K562 (cell line): ENCODE measurements around the gene EBF4. TPM values are rescaled to one million over a fixed set of nuclear protein-coding genes. Genes with fewer than 3 reads are reported as not detected.

Experiments
- ATAC-seq: fragments of 200-7000 bp; cut with Tn5 transposase; 3 replicates; pipeline ENCODE4 v1.9.1; 2020; ENCODE audit warnings: moderate library complexity
- BruUV-seq: library from RNA; stranded (reverse); fragments of 400-500 nt; replicated peaks from 2 replicates; lab custom pipeline; 2021; lab: Mats Ljungman, UMichigan
- CTCF ChIA-PET: fragments of 300-600 bp; formaldehyde crosslinking; extraction: SDS; loops from one replicate; lab custom pipeline; 2021; ENCODE audit warnings: low intra/inter-chr PET ratio; lab: Yijun Ruan, JAX
- POLR2A ChIA-PET: fragments of 300-600, 350-650 bp; sonication (Branson Sonifier 250); formaldehyde crosslinking; extraction: SDS; loops from one replicate; lab custom pipeline; 2021; ENCODE audit warnings: antibody characterized with exemption, inconsistent platforms; lab: Yijun Ruan, JAX
- DNase-seq, 4 experiments: peaks; one replicate each; pipeline versions ENCODE4 v3.0.0 to v3.0.0-alpha.2; 2011 to 2018; ENCODE audit warnings: low spot score in 3 of 4, mixed read lengths in 3 of 4; ENCODE audit errors: extremely low read depth in 1 of 4
- FAIRE-seq: peaks from 2 replicates; lab custom pipeline; 2011; peaks lifted over from hg19 to GRCh38; lab: Jason Lieb, UNC
- H2AFZ ChIP-seq: 2 replicates; pipeline ENCODE4 v1.6.0; 2011; ENCODE audit warnings: low read depth, low read length, control low read depth, inconsistent platforms
- H3K27ac ChIP-seq: fragments of 200-600 bp; 3 replicates; pipeline ENCODE4 v1.8.0; 2011; ENCODE audit warnings: low read depth, mild to moderate bottlenecking, control low read depth, inconsistent platforms, low read length, moderate library complexity, mixed read lengths; ENCODE audit errors: extremely low read depth
- H3K27me3 ChIP-seq, 2 experiments: fragments of 300-600 bp in 1 of 2; 2 replicates in 1 of 2; 3 replicates in 1 of 2; pipeline versions ENCODE4 v1.6.0 to v1.8.0; 2011; ENCODE audit warnings: inconsistent platforms in 2 of 2, low read length in 2 of 2, mild to moderate bottlenecking in 1 of 2, mixed read lengths in 1 of 2, moderate library complexity in 1 of 2; ENCODE audit not compliant: control insufficient read depth in 2 of 2, insufficient read depth in 2 of 2
- H3K36me3 ChIP-seq: fragments of 300-600 bp; 3 replicates; pipeline ENCODE4 v1.8.0; 2011; ENCODE audit warnings: mild to moderate bottlenecking, low read length, inconsistent platforms; ENCODE audit not compliant: control insufficient read depth, insufficient read depth
- H3K4me1 ChIP-seq, 2 experiments: fragments of 200-600 bp in 1 of 2; replicated peaks in 1 of 2; 2 replicates in 1 of 2; 3 replicates in 1 of 2; pipeline versions ENCODE4 v1.5.1 to v1.8.0; 2011; ENCODE audit warnings: inconsistent platforms in 2 of 2, low read length in 2 of 2, mild to moderate bottlenecking in 1 of 2, mixed read lengths in 1 of 2, moderate library complexity in 1 of 2; ENCODE audit not compliant: control insufficient read depth in 2 of 2, insufficient read depth in 2 of 2
- H3K4me2 ChIP-seq: 2 replicates; pipeline ENCODE4 v1.6.1; 2011; ENCODE audit warnings: low read length, control low read depth, inconsistent platforms, mixed read lengths; ENCODE audit not compliant: insufficient read depth
- H3K4me3 ChIP-seq: fragments of 200-600 bp; sonication (generic), shearing (Covaris generic); 2 replicates; pipeline ENCODE4 v1.5.1; 2016; ENCODE audit warnings: control low read depth, inconsistent platforms
- H3K79me2 ChIP-seq: fragments of 200-600 bp; 3 replicates; pipeline ENCODE4 v1.8.0; 2011; ENCODE audit warnings: low read length, inconsistent platforms; ENCODE audit not compliant: control insufficient read depth, insufficient read depth
- H3K9ac ChIP-seq, 2 experiments: 2 replicates each; pipeline versions ENCODE4 v1.6.0 to v1.6.1; 2011; ENCODE audit warnings: low read depth in 2 of 2, low read length in 2 of 2, control low read depth in 1 of 2, inconsistent platforms in 1 of 2, mild to moderate bottlenecking in 1 of 2, mixed read lengths in 1 of 2; ENCODE audit not compliant: insufficient read depth in 1 of 2
- H3K9me1 ChIP-seq: one replicate; pipeline ENCODE4 v1.6.0; 2011; ENCODE audit warnings: inconsistent platforms, mild to moderate bottlenecking, low read length, moderate library complexity; ENCODE audit not compliant: control insufficient read depth, insufficient read depth
- H3K9me3 ChIP-seq: replicated peaks from 2 replicates; pipeline ENCODE4 v1.5.1; 2011; ENCODE audit warnings: low read depth, low read length, inconsistent platforms; ENCODE audit not compliant: control insufficient read depth, insufficient read depth
- H4K20me1 ChIP-seq: replicated peaks from 2 replicates; pipeline ENCODE4 v1.6.1; 2011; ENCODE audit warnings: low read length, inconsistent platforms, mixed read lengths; ENCODE audit not compliant: control insufficient read depth, insufficient read depth
- HOXB6 ChIP-seq: fragments of 250-450 bp; sonication (Bioruptor Pico); IDR thresholded peaks from 2 replicates; pipeline ENCODE4 v1.5.1; 2022; ENCODE audit warnings: mild to moderate bottlenecking, borderline replicate concordance
- SRF ChIP-seq, 2 experiments: fragments of 250-450, 450-650 bp in 1 of 2; sonication (Bioruptor Pico) in 1 of 2; sonication (generic) in 1 of 2; formaldehyde crosslinking; IDR thresholded peaks; 2 replicates each; pipeline versions ENCODE4 v1.5.0 to v1.5.1; 2020 to 2022; ENCODE audit warnings: mild to moderate bottlenecking in 1 of 2, missing genetic modification reagents in 1 of 2
- USF1 ChIP-seq: sonication (generic); formaldehyde crosslinking; IDR thresholded peaks from 2 replicates; pipeline ENCODE4 v1.9.0; 2022; ENCODE audit warnings: mild to moderate bottlenecking, missing genetic modification reagents
- USF2 ChIP-seq: sonication (generic); formaldehyde crosslinking; IDR thresholded peaks from 2 replicates; pipeline ENCODE4 v1.5.0; 2020; ENCODE audit warnings: missing genetic modification reagents
- WHSC1 ChIP-seq: IDR thresholded peaks from one replicate; pipeline ENCODE4 v1.6.1; 2012; ENCODE audit warnings: low read length, control low read depth, inconsistent platforms
- WGBS: fragments of 100-300 bp; shearing (Covaris generic); methylation state at CpG from one replicate; pipeline ENCODE4 v1.1.6; 2016; ENCODE audit warnings: low coverage, mixed read lengths; ENCODE audit not compliant: insufficient coverage; ENCODE audit errors: missing lambda C conversion rate; 5-methylcytosine and 5-hydroxymethylcytosine counted together
- in situ Hi-C: fragments of 300-500 bp; cut with MboI; formaldehyde crosslinking; loops from 4 replicates; pipeline ENCODE4 v1.15.0; 2018; ENCODE audit warnings: inconsistent platforms, mixed read lengths
- intact Hi-C: fragments of 100-400 bp; cut with micrococcal nuclease; formaldehyde crosslinking; loops from 2 replicates; pipeline ENCODE4 v1.14.2; 2022
- polyA plus RNA-seq, 8 experiments: library from polyadenylated mRNA; depleted of rRNA in 4 of 8; stranded (reverse) in 5 of 8; unstranded in 3 of 8; fragments of >200 nt; fragmentation: Nextera tagmentation in 2 of 8; fragmentation: Illumina TruSeq in 1 of 8; extraction: Ambion mirVana in 2 of 8; extraction: Trizol in 1 of 8; gene quantifications; 2 replicates each; pipeline versions ENCODE4 v1.2.1 to v1.2.3, GENCODE V29; 2011 to 2014; ENCODE audit warnings: inconsistent platforms in 1 of 8, missing spikeins in 1 of 8
- total RNA-seq, 7 experiments: library from RNA; depleted of rRNA in 6 of 7; stranded (reverse); fragments of >200 nt in 6 of 7; fragmentation: Illumina TruSeq in 2 of 7; extraction: Trizol in 2 of 7; gene quantifications; 2 replicates each; pipeline versions ENCODE4 v1.2.1 to v1.2.3, GENCODE V29; 2011 to 2021; ENCODE audit warnings: low replicate concordance in 1 of 7

Gene EBF4
- total and polyA plus RNA-seq, 9 of the 15 experiments (the other 6 are each of a cell fraction or from before 2014, with no cell fraction given): 0.09 TPM; not detected in 8

DNA sequence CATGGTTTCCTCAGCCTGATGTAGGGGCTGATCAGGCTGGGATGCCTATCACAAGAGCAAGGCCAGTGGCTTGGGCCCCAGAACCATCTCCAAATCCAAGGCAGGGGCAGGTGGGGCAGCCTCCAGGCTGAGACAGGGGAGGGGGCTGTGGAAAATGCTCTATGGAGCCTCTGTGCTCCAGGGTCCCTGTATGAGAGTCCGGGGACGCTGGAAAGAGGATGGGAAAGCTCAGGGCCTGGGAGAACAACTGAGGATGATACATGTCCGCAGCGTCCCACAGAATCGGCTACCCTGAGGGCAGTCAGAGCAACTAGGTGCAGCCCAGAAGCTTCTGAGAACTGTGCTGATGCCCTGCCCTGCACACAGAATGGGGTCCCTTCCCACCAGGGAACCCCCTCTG, 64.4 kb downstream of the EBF4 start (continued):
- TF ChIP-seq WHSC1: no peak
- TF ChIP-seq HOXB6 (CRISPR knock-in tag): no peak

GRCh38 chr20:2757969-2758368, 65.4 kb downstream of the EBF4 start:
- Histone ChIP-seq H3K27ac (no peak overlapping the region), H3K9me3 (no peaks in the 10 kb centered on the region), H2AFZ (no peak overlapping the region), H4K20me1 (no peaks in the 10 kb centered on the region), H3K27me3 (peaks cover 0 to 21% of the 10 kb centered on the region in 2 experiments; a peak in 2 of 5 replicates), H3K36me3 (no peaks in the 10 kb centered on the region), H3K4me2 (no peak overlapping the region), H3K79me2 (no peaks in the 10 kb centered on the region), H3K9ac (no peak overlapping the region), H3K4me3 (no peak overlapping the region), H3K4me1 (peaks cover 2 to 12% of the 10 kb centered on the region in 2 experiments; a peak in 4 of 5 replicates), H3K9me1 (no peaks in the 10 kb centered on the region)
- POLR2A ChIA-PET: no interaction called here
- intact Hi-C loops (loop anchor here (2.0 kb wide), 1 partner anchor 243 kb away; no protein-coding TSS in a partner anchor), in situ Hi-C loops (loop anchor here (5.0 to 10.0 kb wide), 2 partner anchors 89 to 237 kb away; no protein-coding TSS in a partner anchor)
- 5% methylated on average over 5 of the region's 5 CpGs for WGBS
- TF ChIP-seq USF2 (CRISPR knock-in tag): 0 out of 2 replicates have a peak, but pooled peaks have one; percentile 15
- peak; percentile 40; the same call in 1 of the 2 replicates for TF ChIP-seq USF1
- no peak for TF ChIP-seq SRF (CRISPR knock-in tag; IDR thresholded peaks at IDR 0.05)
- FAIRE-seq (no peak), DNase-seq (no peak), ATAC-seq (no peak; the same call in 2 of the 3 replicates)
- no TSS peak for BruUV-seq
- CTCF ChIA-PET: no interaction called here
